Keratinocyte (primary cell): ENCODE measurements around the gene IRF8. TPM values are rescaled to one million over a fixed set of nuclear protein-coding genes. Genes with fewer than 3 reads are reported as not detected.

ENCODE experiments used
- DNase-seq: peaks from one replicate; pipeline ENCODE4 v3.0.0-alpha.2; 2011; ENCODE audit warnings: low read depth, missing footprints, low spot score
- FAIRE-seq: peaks from 2 replicates; lab custom pipeline; 2011; peaks lifted over from hg19 to GRCh38; lab: Jason Lieb, UNC
- H2AFZ ChIP-seq: 2 replicates; pipeline ENCODE4 v1.6.0; 2012; ENCODE audit warnings: low read length, control low read depth, inconsistent platforms; ENCODE audit not compliant: control insufficient read depth
- H3K27ac ChIP-seq: 2 replicates; pipeline ENCODE4 v1.5.1; 2011; ENCODE audit warnings: low read length; ENCODE audit not compliant: control insufficient read depth, insufficient read depth
- H3K27me3 ChIP-seq: 3 replicates; pipeline ENCODE4 v1.6.0; 2011; ENCODE audit warnings: low read length; ENCODE audit not compliant: control insufficient read depth, insufficient read depth; ENCODE audit errors: extremely low read depth
- H3K36me3 ChIP-seq, 2 experiments: 2 replicates in 1 of 2; 3 replicates in 1 of 2; pipeline ENCODE4 v1.5.1; 2011; ENCODE audit warnings: low read length in 2 of 2, mild to moderate bottlenecking in 1 of 2; ENCODE audit not compliant: control insufficient read depth in 2 of 2, insufficient read depth in 2 of 2; ENCODE audit errors: extremely low read depth in 1 of 2
- H3K4me1 ChIP-seq: 3 replicates; pipeline ENCODE4 v1.5.1; 2011; ENCODE audit warnings: low read length; ENCODE audit not compliant: control insufficient read depth, insufficient read depth; ENCODE audit errors: extremely low read depth
- H3K4me2 ChIP-seq: 3 replicates; pipeline ENCODE4 v1.6.0; 2011; ENCODE audit warnings: low read depth, low read length; ENCODE audit not compliant: control insufficient read depth, insufficient read depth; ENCODE audit errors: extremely low read depth
- H3K4me3 ChIP-seq, 3 experiments: fragments of 200-600 bp in 1 of 3; sonication (generic) in 1 of 3; 2 replicates in 2 of 3; 3 replicates in 1 of 3; pipeline ENCODE4 v1.5.1; 2011 to 2016; ENCODE audit warnings: low read length in 3 of 3, mild to moderate bottlenecking in 3 of 3, control low read depth in 2 of 3, inconsistent platforms in 1 of 3, low read depth in 1 of 3, mixed read lengths in 1 of 3, mixed run types in 1 of 3, moderate library complexity in 1 of 3; ENCODE audit not compliant: control insufficient read depth in 2 of 3, insufficient read depth in 2 of 3; ENCODE audit errors: extremely low read depth in 1 of 3
- H3K79me2 ChIP-seq: 2 replicates; pipeline ENCODE4 v1.6.0; 2012; ENCODE audit warnings: low read length; ENCODE audit not compliant: control insufficient read depth, insufficient read depth
- H3K9ac ChIP-seq: 3 replicates; pipeline ENCODE4 v1.6.0; 2011; ENCODE audit warnings: low read length; ENCODE audit not compliant: control insufficient read depth, insufficient read depth; ENCODE audit errors: extremely low read depth
- H3K9me1 ChIP-seq: 3 replicates; pipeline ENCODE4 v1.6.0; 2011; ENCODE audit warnings: low read length; ENCODE audit not compliant: control insufficient read depth, insufficient read depth; ENCODE audit errors: extremely low read depth
- H3K9me3 ChIP-seq: 2 replicates; pipeline ENCODE4 v1.5.1; 2012; ENCODE audit warnings: low read depth, low read length; ENCODE audit not compliant: control insufficient read depth
- H4K20me1 ChIP-seq: 3 replicates; pipeline ENCODE4 v1.6.0; 2011; ENCODE audit warnings: low read length; ENCODE audit not compliant: control insufficient read depth, insufficient read depth; ENCODE audit errors: extremely low read depth
- EZH2 ChIP-seq: IDR thresholded peaks from one replicate; pipeline ENCODE4 v1.6.1; 2012; ENCODE audit warnings: inconsistent platforms, mild to moderate bottlenecking, low read length, moderate library complexity
- dilution Hi-C: fragments of 300-500 bp; cut with MboI; formaldehyde crosslinking; loops from one replicate; pipeline ENCODE4 v1.7.0; 2020; ENCODE audit warnings: low sequenced_read_pairs; ENCODE audit not compliant: extremely low pct_ligation_motif_present
- polyA minus RNA-seq, 3 experiments: library from RNA; depleted of rRNA, polyadenylated mRNA; stranded (reverse); fragments of >200 nt; gene quantifications; 1 replicate in 1 of 3; 2 replicates in 1 of 3; 3 replicates in 1 of 3; pipeline ENCODE4 v1.2.3, GENCODE V29; 2011
- polyA plus RNA-seq, 5 experiments: library from polyadenylated mRNA; depleted of rRNA in 3 of 5; stranded (reverse) in 3 of 5; stranded (forward) in 1 of 5; unstranded in 1 of 5; fragments of >200 nt; gene quantifications; 1 replicate in 1 of 5; 2 replicates in 3 of 5; 3 replicates in 1 of 5; pipeline versions ENCODE4 v1.2.1 to v1.2.3, GENCODE V29; 2011 to 2012; ENCODE audit warnings: missing spikeins in 2 of 5, low read depth in 1 of 5, low replicate concordance in 1 of 5
- TF ChIP-seq, protein P1 (sequence below), 3 experiments: IDR thresholded peaks in 1 of 3; conservative IDR thresholded peaks in 1 of 3; optimal IDR thresholded peaks in 1 of 3; 2 replicates in 2 of 3; 3 replicates in 1 of 3; pipeline versions ENCODE3 to v1.5.1; 2011; ENCODE audit warnings: low read length in 3 of 3, mild to moderate bottlenecking in 3 of 3, moderate library complexity in 2 of 3, control low read depth in 1 of 3, inconsistent platforms in 1 of 3; ENCODE audit not compliant: insufficient read depth in 2 of 3; ENCODE audit errors: extremely low read depth in 1 of 3

The IRF8 gene, protein sequence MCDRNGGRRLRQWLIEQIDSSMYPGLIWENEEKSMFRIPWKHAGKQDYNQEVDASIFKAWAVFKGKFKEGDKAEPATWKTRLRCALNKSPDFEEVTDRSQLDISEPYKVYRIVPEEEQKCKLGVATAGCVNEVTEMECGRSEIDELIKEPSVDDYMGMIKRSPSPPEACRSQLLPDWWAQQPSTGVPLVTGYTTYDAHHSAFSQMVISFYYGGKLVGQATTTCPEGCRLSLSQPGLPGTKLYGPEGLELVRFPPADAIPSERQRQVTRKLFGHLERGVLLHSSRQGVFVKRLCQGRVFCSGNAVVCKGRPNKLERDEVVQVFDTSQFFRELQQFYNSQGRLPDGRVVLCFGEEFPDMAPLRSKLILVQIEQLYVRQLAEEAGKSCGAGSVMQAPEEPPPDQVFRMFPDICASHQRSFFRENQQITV
- polyA plus RNA-seq (0.35 TPM in 1 of 3 replicates, not detected in the others), polyA minus RNA-seq (not detected in 3 replicates)
- not detected for polyA plus RNA-seq (2011; ENCODE audit: low read depth)
- not detected in 2 replicates for polyA plus RNA-seq (2011; cell fraction: cytosol; rRNA removed)
- polyA plus RNA-seq (2011; cell fraction: nucleus; rRNA removed) = not detected in 2 replicates
- polyA plus RNA-seq (2012; ENCODE audit: low replicate concordance) = not detected in 2 replicates
- polyA minus RNA-seq (2011; cell fraction: cytosol; rRNA and poly(A)+ RNA removed) = not detected
- not detected in 2 replicates for polyA minus RNA-seq (2011; cell fraction: nucleus; rRNA and poly(A)+ RNA removed)

DNA sequence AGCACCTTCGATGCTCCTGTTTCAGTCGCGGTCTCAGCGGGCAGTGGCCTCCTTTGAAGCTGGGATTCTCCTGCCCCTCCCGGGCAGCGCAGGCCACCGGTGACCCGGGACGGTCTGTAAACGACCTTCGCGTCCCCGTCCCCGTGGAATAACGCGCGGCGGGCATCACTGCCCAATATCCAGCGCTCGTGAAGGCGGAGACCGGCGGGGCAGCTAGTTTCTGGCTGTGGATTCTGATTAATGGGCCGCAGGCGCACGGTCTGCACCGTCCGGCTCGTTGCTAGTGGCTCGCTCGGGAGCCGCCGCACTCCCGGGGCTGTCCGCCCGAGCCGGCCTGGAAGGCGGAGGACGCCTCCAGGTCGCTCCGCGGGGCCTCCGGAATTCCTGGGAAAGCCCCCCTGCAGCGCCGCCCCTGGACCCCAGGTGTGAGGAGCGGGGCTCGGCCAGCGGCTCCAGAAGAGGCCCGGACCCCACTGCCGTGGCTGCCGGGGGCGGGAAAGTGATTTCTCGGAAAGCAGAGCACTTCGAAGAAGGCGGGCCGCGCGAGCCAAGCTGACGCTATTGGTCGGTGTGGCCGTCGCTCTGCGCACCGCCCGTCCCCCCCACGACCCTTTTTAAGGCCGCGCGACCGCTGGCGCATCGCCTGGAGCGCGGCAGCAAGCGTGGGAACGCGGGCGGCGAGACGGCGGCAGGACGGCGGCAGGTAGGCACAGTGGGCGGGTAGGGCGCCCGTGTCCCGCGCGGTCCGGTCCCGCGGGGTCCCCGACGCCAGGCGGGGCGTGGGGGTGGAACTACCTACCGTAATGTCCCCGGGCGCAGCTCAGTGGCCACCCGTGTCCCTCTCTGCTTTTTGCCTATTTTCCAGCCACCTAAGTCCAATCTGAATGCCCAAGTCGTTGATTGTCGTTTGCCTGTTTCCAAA lies at the start of gene IRF8:
TSS of gene IRF8 (plus strand) at position 642 of the 922 bp plus-strand sequence. CDS start 3,854 bp downstream, outside the sequence.
- H4K20me1 ChIP-seq = no peaks in the 10 kb centered on the region
- TF ChIP-seq, protein P1, sequence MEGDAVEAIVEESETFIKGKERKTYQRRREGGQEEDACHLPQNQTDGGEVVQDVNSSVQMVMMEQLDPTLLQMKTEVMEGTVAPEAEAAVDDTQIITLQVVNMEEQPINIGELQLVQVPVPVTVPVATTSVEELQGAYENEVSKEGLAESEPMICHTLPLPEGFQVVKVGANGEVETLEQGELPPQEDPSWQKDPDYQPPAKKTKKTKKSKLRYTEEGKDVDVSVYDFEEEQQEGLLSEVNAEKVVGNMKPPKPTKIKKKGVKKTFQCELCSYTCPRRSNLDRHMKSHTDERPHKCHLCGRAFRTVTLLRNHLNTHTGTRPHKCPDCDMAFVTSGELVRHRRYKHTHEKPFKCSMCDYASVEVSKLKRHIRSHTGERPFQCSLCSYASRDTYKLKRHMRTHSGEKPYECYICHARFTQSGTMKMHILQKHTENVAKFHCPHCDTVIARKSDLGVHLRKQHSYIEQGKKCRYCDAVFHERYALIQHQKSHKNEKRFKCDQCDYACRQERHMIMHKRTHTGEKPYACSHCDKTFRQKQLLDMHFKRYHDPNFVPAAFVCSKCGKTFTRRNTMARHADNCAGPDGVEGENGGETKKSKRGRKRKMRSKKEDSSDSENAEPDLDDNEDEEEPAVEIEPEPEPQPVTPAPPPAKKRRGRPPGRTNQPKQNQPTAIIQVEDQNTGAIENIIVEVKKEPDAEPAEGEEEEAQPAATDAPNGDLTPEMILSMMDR (optimal IDR thresholded peaks at IDR 0.05 in 1 of 3, IDR thresholded peaks at IDR 0.05 in 1 of 3, conservative IDR thresholded peaks at IDR 0.05 in 1 of 3; ENCODE audit: extremely low read depth in 1 of 3, insufficient read depth in 2 of 3, low read length in 3 of 3) = no peak
- TF ChIP-seq EZH2 = peak; percentile 90
- peaks cover 52% of the 10 kb centered on the region for H3K27me3 ChIP-seq
- DNase-seq = no peak
- H3K9ac ChIP-seq = no peak within 1 kb of the TSS
- no peaks in the 10 kb centered on the region for H3K9me1 ChIP-seq
- H3K79me2 ChIP-seq = no peaks in the 10 kb centered on the region
- no peak within 1 kb of the TSS for H2AFZ ChIP-seq
- dilution Hi-C loops = no loop called here
- H3K27ac ChIP-seq = no peak within 1 kb of the TSS
- H3K4me1 ChIP-seq = no peaks in the 10 kb centered on the region
- H3K4me2 ChIP-seq = no peak within 1 kb of the TSS
- no peak for FAIRE-seq
- H3K4me3 ChIP-seq = no peak within 1 kb of the TSS
- H3K36me3 ChIP-seq = no peaks in the 10 kb centered on the region
- no peaks in the 10 kb centered on the region for H3K9me3 ChIP-seq

DNA sequence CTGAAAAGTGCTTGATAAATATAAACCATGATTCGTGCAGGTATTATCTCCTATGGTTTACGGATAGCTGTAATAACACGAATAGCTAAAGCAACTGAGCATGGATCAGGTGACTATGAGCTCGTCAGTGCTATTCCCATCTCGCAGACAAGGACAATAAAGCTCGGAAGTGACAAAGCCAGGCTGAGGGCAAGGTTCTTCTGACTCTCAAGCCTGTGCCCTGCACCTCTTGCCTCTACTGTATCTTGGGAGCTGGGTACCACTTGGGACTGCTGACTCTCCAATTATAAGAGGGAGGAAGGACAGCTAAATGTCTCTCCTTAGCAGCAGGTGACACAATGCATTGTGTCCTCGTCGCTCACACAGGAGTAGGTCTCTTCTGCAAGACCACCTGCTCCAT lies 49.6 kb upstream of the IRF8 start:
- no peak overlapping the region for H3K27ac ChIP-seq
- no peaks in the 10 kb centered on the region for H3K79me2 ChIP-seq
- H4K20me1 ChIP-seq = no peaks in the 10 kb centered on the region
- no peaks in the 10 kb centered on the region for H3K4me1 ChIP-seq
- FAIRE-seq = no peak
- no peak for DNase-seq
- no peak overlapping the region for H3K4me2 ChIP-seq
- H3K27me3 ChIP-seq = peaks cover 3% of the 10 kb centered on the region
- dilution Hi-C loops = no loop called here
- no peak overlapping the region for H3K4me3 ChIP-seq
- H3K36me3 ChIP-seq = no peaks in the 10 kb centered on the region
- no peaks in the 10 kb centered on the region for H3K9me3 ChIP-seq
- H3K9ac ChIP-seq = no peak overlapping the region
- H2AFZ ChIP-seq = no peak overlapping the region
- TF ChIP-seq, protein P1 (optimal IDR thresholded peaks at IDR 0.05 in 1 of 3, IDR thresholded peaks at IDR 0.05 in 1 of 3, conservative IDR thresholded peaks at IDR 0.05 in 1 of 3; ENCODE audit: extremely low read depth in 1 of 3, insufficient read depth in 2 of 3, low read length in 3 of 3) = no peak
- no peak for TF ChIP-seq EZH2
- no peaks in the 10 kb centered on the region for H3K9me1 ChIP-seq
